GM21786 (cell line): ENCODE measurements around the gene SERAC1.

Experiments
- ATAC-seq: cut with Tn5 transposase; IDR thresholded peaks from one replicate; pipeline ENCODE4 v1.9.1; 2021; ENCODE audit not compliant: unreplicated experiment

SERAC1 gene

DNA sequence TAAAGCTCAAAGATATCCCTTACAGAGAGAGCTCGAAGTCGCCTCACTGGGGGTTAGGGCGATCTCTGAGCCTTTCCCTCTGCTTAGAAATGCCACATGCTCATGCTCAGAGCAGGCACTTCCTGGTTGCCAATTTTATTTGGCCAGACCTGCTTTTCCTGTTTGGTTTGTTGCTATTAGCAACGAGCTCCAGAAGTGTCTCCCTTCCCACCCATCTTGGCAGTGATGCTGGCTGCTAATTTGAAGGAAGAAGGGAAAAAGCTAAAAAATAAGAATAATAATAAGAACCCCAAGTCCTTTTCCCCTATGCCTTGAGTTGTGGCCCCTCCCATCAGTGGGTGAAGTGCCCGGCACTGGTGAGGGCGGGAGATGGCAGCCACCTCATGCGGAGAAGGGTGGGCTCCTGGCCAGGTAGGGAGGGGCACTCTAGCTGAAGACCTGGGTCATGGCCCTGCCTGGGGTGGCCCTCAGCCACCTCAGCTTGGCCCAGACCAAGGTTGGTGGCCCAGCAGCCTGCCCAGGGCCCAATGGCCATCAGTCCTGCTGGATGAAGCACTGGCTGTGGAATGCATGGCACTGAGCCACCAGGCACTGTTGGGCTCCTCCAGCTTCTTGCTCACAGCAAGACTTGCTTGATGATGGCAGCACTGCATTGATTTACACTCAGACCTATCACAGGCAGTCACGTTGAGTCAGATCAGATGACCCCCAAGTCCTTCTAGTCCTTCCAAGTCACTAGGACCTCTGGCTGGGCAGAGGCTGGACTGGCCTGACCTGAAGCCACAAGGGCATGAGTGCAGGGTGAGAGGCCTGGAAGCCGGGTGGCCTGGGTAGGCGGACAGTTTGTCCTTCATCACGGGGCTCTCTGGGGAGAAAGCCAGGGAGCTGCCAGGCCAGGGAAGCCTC lies 107.4 kb downstream of the SERAC1 start:
- ATAC-seq: no peak
